Stimulated activated naive B cell treated with anti-CD40 and anti-IgM and Interleukin-4, amounts not matched to agents 10 μg/mL and 1 μg/mL and 100 μg/mL, for 72 hours (primary cell): ENCODE measurements around the gene PDLIM4.
A peak's percentile ranks its signal among the peaks of the same experiment; 100 is the strongest.

ENCODE experiments used
- ATAC-seq, 2 donors: fragments of 150-1000 bp; cut with Tn5 transposase; replicated peaks; 2 replicates each; pipeline ENCODE4 v1.10.0; 2021; ENCODE audit warnings: moderate library complexity in 1 of 2
- DNase-seq: peaks from one replicate; pipeline ENCODE4 v3.0.0; 2021
- H3K27ac Mint-ChIP-seq: one replicate; pipeline ENCODE4 v1.8.0; 2022; ENCODE audit warnings: mild to moderate bottlenecking, mixed read lengths
- H3K27me3 Mint-ChIP-seq, 2 donors: one replicate each; pipeline ENCODE4 v1.8.0; 2022; ENCODE audit warnings: mixed read lengths in 2 of 2
- H3K36me3 Mint-ChIP-seq, 2 donors: one replicate each; pipeline ENCODE4 v1.8.0; 2022; ENCODE audit warnings: mixed read lengths in 2 of 2, mild to moderate bottlenecking in 1 of 2
- H3K4me1 Mint-ChIP-seq, 2 donors: one replicate each; pipeline ENCODE4 v1.8.0; 2022; ENCODE audit warnings: mixed read lengths in 2 of 2, mild to moderate bottlenecking in 1 of 2
- H3K4me3 Mint-ChIP-seq, 2 donors: one replicate each; pipeline ENCODE4 v1.8.0; 2022; ENCODE audit warnings: mild to moderate bottlenecking in 2 of 2, mixed read lengths in 2 of 2, moderate library complexity in 1 of 2
- H3K9me3 Mint-ChIP-seq, 2 donors: one replicate each; pipeline ENCODE4 v1.8.0; 2022; ENCODE audit warnings: mixed read lengths in 2 of 2, mild to moderate bottlenecking in 1 of 2

Gene PDLIM4

GRCh38 chr5:132289097-132289496, 31.6 kb downstream of the PDLIM4 start:
- H3K4me1 Mint-ChIP-seq: peaks cover 3 to 14% of the 10 kb centered on the region in 2 donors
- no peak overlapping the region for H3K27ac Mint-ChIP-seq
- no peak overlapping the region for H3K4me3 Mint-ChIP-seq
- H3K27me3 Mint-ChIP-seq: peaks cover 7 to 10% of the 10 kb centered on the region in 2 donors
- peaks cover 0 to 4% of the 10 kb centered on the region in 2 donors for H3K36me3 Mint-ChIP-seq
- no peaks in the 10 kb centered on the region for H3K9me3 Mint-ChIP-seq
- ATAC-seq: no peak
- no peak for DNase-seq

GRCh38 chr5:132291026-132291425, 33.5 kb downstream of the PDLIM4 start:
- DNase-seq (no peak), ATAC-seq (no peak)
- Mint-ChIP-seq H3K9me3 (no peaks in the 10 kb centered on the region), H3K4me3 (no peak overlapping the region), H3K4me1 (peaks cover 17 to 27% of the 10 kb centered on the region in 2 donors), H3K27ac (no peak overlapping the region), H3K27me3 (peaks cover 10% of the 10 kb centered on the region in 2 donors), H3K36me3 (peaks cover 0 to 4% of the 10 kb centered on the region in 2 donors)

GRCh38 chr5:132293066-132293991, 35.8 kb downstream of the PDLIM4 start:
- Mint-ChIP-seq H3K27ac (peak overlapping the region; percentile 96), H3K4me1 (peaks cover 21 to 37% of the 10 kb centered on the region in 2 donors)

GRCh38 chr5:132293992-132294727, 36.7 kb downstream of the PDLIM4 start, which contains the start of gene SLC22A4:
SLC22A4 (plus strand) TSS chr5:132294394; CDS start chr5:132294617, 223 bp downstream.
- ATAC-seq (peak; percentile 79 to 81), DNase-seq (peak; percentile 89)
- H3K4me3 Mint-ChIP-seq: peak within 1 kb of the TSS; percentile 91 to 94
- peak within 1 kb of the TSS; percentile 96 for H3K27ac Mint-ChIP-seq
- H3K4me1 Mint-ChIP-seq: peaks cover 21 to 37% of the 10 kb centered on the region in 2 donors
- H3K36me3 Mint-ChIP-seq: peaks cover 1 to 2% of the 10 kb centered on the region in 2 donors
- H3K27me3 Mint-ChIP-seq: peaks cover 6 to 10% of the 10 kb centered on the region in 2 donors
- no peaks in the 10 kb centered on the region for H3K9me3 Mint-ChIP-seq

More at GRCh38 chr5:132293066-132293991, 35.8 kb downstream of the PDLIM4 start:
- DNase-seq (peak; percentile 74), ATAC-seq (peak; percentile 55 to 56)
- H3K9me3 Mint-ChIP-seq: no peaks in the 10 kb centered on the region
- H3K4me3 Mint-ChIP-seq: peak overlapping the region; percentile 91 to 94
- H3K36me3 Mint-ChIP-seq: peaks cover 2 to 4% of the 10 kb centered on the region in 2 donors
- peaks cover 14 to 15% of the 10 kb centered on the region in 2 donors for H3K27me3 Mint-ChIP-seq

- no peaks in the 10 kb centered on the region for H3K9me3 Mint-ChIP-seq
- DNase-seq (peak; percentile 61), ATAC-seq (peak; percentile 56)
- H3K36me3 Mint-ChIP-seq: peaks cover 0 to 2% of the 10 kb centered on the region in 2 donors
- H3K27ac Mint-ChIP-seq: peak overlapping the region; percentile 96
- H3K4me3 Mint-ChIP-seq: peak overlapping the region; percentile 91 to 94
- peaks cover 21 to 37% of the 10 kb centered on the region in 2 donors for H3K4me1 Mint-ChIP-seq
- peaks cover 4 to 8% of the 10 kb centered on the region in 2 donors for H3K27me3 Mint-ChIP-seq
Measured at GRCh38 chr5:132294728-132295504, 37.4 kb downstream of the PDLIM4 start.

GRCh38 chr5:132295505-132296411, 38.3 kb downstream of the PDLIM4 start:
- H3K4me1 Mint-ChIP-seq: peaks cover 21 to 37% of the 10 kb centered on the region in 2 donors
- peaks cover 0 to 2% of the 10 kb centered on the region in 2 donors for H3K36me3 Mint-ChIP-seq
- ATAC-seq (no peak), DNase-seq (no peak)
- H3K27me3 Mint-ChIP-seq: peaks cover 4 to 8% of the 10 kb centered on the region in 2 donors
- peak overlapping the region; percentile 91 to 94 for H3K4me3 Mint-ChIP-seq
- no peaks in the 10 kb centered on the region for H3K9me3 Mint-ChIP-seq
- H3K27ac Mint-ChIP-seq: peak overlapping the region; percentile 92

- no peak overlapping the region for H3K27ac Mint-ChIP-seq
- no peak for ATAC-seq
Measured at GRCh38 chr5:132296412-132297016, 39.0 kb downstream of the PDLIM4 start.

GRCh38 chr5:132297211-132297940, 39.9 kb downstream of the PDLIM4 start:
- ATAC-seq: no peak
- Mint-ChIP-seq H3K36me3 (peaks cover 0 to 2% of the 10 kb centered on the region in 2 donors), H3K9me3 (no peaks in the 10 kb centered on the region), H3K27me3 (peaks cover 4 to 8% of the 10 kb centered on the region in 2 donors), H3K27ac (no peak overlapping the region), H3K4me3 (no peak overlapping the region), H3K4me1 (peaks cover 21 to 37% of the 10 kb centered on the region in 2 donors)
- no peak for DNase-seq

More at GRCh38 chr5:132296412-132297016, 39.0 kb downstream of the PDLIM4 start:
- Mint-ChIP-seq H3K4me1 (peaks cover 21 to 37% of the 10 kb centered on the region in 2 donors), H3K4me3 (no peak overlapping the region), H3K36me3 (peaks cover 0 to 2% of the 10 kb centered on the region in 2 donors), H3K27me3 (peaks cover 4 to 8% of the 10 kb centered on the region in 2 donors), H3K9me3 (no peaks in the 10 kb centered on the region)
- DNase-seq: no peak

- no peak for DNase-seq
- Mint-ChIP-seq H3K9me3 (peaks cover 0 to 1% of the 10 kb centered on the region in 2 donors), H3K27me3 (peaks cover 4 to 8% of the 10 kb centered on the region in 2 donors), H3K36me3 (peaks cover 4 to 5% of the 10 kb centered on the region in 2 donors), H3K4me3 (no peak overlapping the region), H3K4me1 (peaks cover 18 to 27% of the 10 kb centered on the region in 2 donors), H3K27ac (no peak overlapping the region)
- ATAC-seq: no peak
Measured at GRCh38 chr5:132298298-132299212, 41.1 kb downstream of the PDLIM4 start.

GRCh38 chr5:132299917-132300316, 42.4 kb downstream of the PDLIM4 start:
- Mint-ChIP-seq H3K27ac (no peak overlapping the region), H3K4me1 (peaks cover 15 to 20% of the 10 kb centered on the region in 2 donors), H3K27me3 (peaks cover 4 to 8% of the 10 kb centered on the region in 2 donors), H3K9me3 (peaks cover 5 to 7% of the 10 kb centered on the region in 2 donors), H3K4me3 (no peak overlapping the region), H3K36me3 (peaks cover 14 to 15% of the 10 kb centered on the region in 2 donors)
- DNase-seq: no peak
- no peak for ATAC-seq
